Measurements from ENCODE around the gene PRDM5. TPM values are rescaled to one million over a fixed set of nuclear protein-coding genes. Genes with fewer than 3 reads are reported as not detected.

The PRDM5 gene
- total and polyA plus RNA-seq, 10 of the 15 experiments (the other 5 are each of a cell fraction or from before 2014, with no cell fraction given) = 0.07 TPM; not detected in 9

DNA sequence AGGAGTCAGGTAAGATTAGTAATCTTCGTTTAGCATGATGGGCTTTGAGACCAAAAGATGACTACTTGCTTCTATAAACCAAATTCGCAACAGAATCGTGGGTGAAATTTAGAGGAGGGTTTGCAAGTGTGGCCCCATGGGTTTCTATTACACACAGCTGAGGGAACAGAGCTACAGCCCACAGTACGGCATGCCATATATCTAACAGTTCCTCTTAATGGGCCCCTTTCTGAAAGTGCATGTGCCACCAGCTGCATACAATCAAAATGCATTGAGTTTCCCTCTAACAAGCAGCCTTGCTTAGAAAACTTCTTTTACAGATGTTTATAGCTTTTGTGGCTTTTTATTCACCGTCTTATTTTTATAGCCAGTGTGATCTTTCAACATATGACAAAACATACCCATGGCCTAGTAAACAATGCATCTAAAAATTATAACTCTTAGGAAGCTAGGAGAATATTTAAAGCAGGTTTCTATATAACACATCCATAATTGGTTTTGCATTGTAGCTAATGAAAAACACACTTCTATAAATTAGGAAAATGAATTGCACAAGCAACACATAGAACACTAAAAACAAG, 202.1 kb downstream of the PRDM5 start:
- BruUV-seq (replicated peaks) = no TSS peak
- Histone ChIP-seq H3K79me2 (ENCODE audit: control insufficient read depth, insufficient read depth, low read length) (no peaks in the 10 kb centered on the region), H3K4me3 (no peak overlapping the region), H3K4me2 (ENCODE audit: control insufficient read depth, insufficient read depth) (no peak overlapping the region), H3K9ac (ENCODE audit: control insufficient read depth, insufficient read depth, low read length) (no peak overlapping the region), H2AFZ (ENCODE audit: control insufficient read depth, low read depth, low read length) (no peak overlapping the region; the same call in 1 of the 2 replicates), H3K27me3 (replicated peaks in 1 of 2; ENCODE audit: control insufficient read depth in 2 of 2, insufficient read depth in 2 of 2, low read length in 1 of 2) (peaks cover 0 to 5% of the 10 kb centered on the region in 2 experiments; a peak in 1 of 4 replicates), H3K9me3 (replicated peaks; ENCODE audit: control insufficient read depth, insufficient read depth, low read length) (no peaks in the 10 kb centered on the region), H3K4me1 (ENCODE audit: control insufficient read depth, insufficient read depth, low read length) (no peaks in the 10 kb centered on the region), H4K20me1 (ENCODE audit: control insufficient read depth, insufficient read depth) (no peaks in the 10 kb centered on the region), H3K27ac (ENCODE audit: control insufficient read depth, insufficient read depth) (no peak overlapping the region), H3K36me3 (ENCODE audit: control insufficient read depth in 2 of 2, insufficient read depth in 2 of 2, low read length in 1 of 2) (no peaks in the 10 kb centered on the region)
- ChIA-PET POLR2A (interaction anchor here (0.7 to 1.1 kb wide), 2 partner anchors 39 to 121 kb away, joined by 3 read pairs; no protein-coding TSS in a partner anchor), SMC1A (ENCODE audit: uncharacterized antibody, unreplicated experiment) (interaction anchor here (0.7 to 2.2 kb wide), 21 partner anchors 8 to 565 kb away, joined by 3 to 11 read pairs (median 4); no protein-coding TSS in a partner anchor), CTCF (interaction anchor here (0.6 to 1.8 kb wide), 11 partner anchors 12 to 587 kb away, joined by 3 to 5 read pairs (median 3); no protein-coding TSS in a partner anchor), RAD21 (ENCODE audit: unreplicated experiment) (interaction anchor here (0.7 to 1.5 kb wide), 8 partner anchors 28 to 473 kb away, joined by 3 to 7 read pairs (median 4); no protein-coding TSS in a partner anchor)
- in situ Hi-C loops (cut with MboI) = no loop called here
- WGBS (ENCODE audit: insufficient coverage, insufficient replicate concordance, low lambda C conversion rate, missing lambda C conversion rate) = 12% methylated on average over 5 of the region's 5 CpGs
- intact Hi-C loops (cut with micrococcal nuclease; ENCODE audit: unreplicated experiment) = no loop called here
- FAIRE-seq (peak; percentile 54), DNase-seq (ENCODE audit: low read depth, low spot score) (no peak), ATAC-seq (peak; percentile 62)
- TF ChIP-seq, protein P1, sequence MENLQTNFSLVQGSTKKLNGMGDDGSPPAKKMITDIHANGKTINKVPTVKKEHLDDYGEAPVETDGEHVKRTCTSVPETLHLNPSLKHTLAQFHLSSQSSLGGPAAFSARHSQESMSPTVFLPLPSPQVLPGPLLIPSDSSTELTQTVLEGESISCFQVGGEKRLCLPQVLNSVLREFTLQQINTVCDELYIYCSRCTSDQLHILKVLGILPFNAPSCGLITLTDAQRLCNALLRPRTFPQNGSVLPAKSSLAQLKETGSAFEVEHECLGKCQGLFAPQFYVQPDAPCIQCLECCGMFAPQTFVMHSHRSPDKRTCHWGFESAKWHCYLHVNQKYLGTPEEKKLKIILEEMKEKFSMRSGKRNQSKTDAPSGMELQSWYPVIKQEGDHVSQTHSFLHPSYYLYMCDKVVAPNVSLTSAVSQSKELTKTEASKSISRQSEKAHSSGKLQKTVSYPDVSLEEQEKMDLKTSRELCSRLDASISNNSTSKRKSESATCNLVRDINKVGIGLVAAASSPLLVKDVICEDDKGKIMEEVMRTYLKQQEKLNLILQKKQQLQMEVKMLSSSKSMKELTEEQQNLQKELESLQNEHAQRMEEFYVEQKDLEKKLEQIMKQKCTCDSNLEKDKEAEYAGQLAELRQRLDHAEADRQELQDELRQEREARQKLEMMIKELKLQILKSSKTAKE (IDR thresholded peaks at IDR 0.05; ENCODE audit: low read depth, poor library complexity, severe bottlenecking) = no peak
- TF ChIP-seq CREM (IDR thresholded peaks at IDR 0.05; ENCODE audit: low read depth) (no peak), CHD4 (IDR thresholded peaks at IDR 0.05) (no peak), ZSCAN29 (IDR thresholded peaks at IDR 0.05) (no peak), PML (IDR thresholded peaks at IDR 0.05; ENCODE audit: low read length) (no peak), NFXL1 (IDR thresholded peaks at IDR 0.05; ENCODE audit: borderline replicate concordance) (no peak), SIX5 (IDR thresholded peaks at IDR 0.05; ENCODE audit: low read depth, low read length, severe bottlenecking) (no peak), STAT3 (IDR thresholded peaks at IDR 0.05; ENCODE audit: low read depth, low read length) (no peak)
- TF ChIP-seq, protein P2, sequence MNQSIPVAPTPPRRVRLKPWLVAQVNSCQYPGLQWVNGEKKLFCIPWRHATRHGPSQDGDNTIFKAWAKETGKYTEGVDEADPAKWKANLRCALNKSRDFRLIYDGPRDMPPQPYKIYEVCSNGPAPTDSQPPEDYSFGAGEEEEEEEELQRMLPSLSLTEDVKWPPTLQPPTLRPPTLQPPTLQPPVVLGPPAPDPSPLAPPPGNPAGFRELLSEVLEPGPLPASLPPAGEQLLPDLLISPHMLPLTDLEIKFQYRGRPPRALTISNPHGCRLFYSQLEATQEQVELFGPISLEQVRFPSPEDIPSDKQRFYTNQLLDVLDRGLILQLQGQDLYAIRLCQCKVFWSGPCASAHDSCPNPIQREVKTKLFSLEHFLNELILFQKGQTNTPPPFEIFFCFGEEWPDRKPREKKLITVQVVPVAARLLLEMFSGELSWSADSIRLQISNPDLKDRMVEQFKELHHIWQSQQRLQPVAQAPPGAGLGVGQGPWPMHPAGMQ (IDR thresholded peaks at IDR 0.05; ENCODE audit: borderline replicate concordance) = no peak
